GM19467 (cell line): ENCODE measurements around the gene DISP2.

ENCODE experiments used
- ATAC-seq: cut with Tn5 transposase; IDR thresholded peaks from one replicate; pipeline ENCODE4 v1.9.1; 2021; ENCODE audit warnings: mild to moderate bottlenecking, moderate library complexity; ENCODE audit not compliant: unreplicated experiment

The DISP2 gene

GRCh38 chr15:40388941-40389823, 31.2 kb downstream of the DISP2 start:
- no peak for ATAC-seq

- ATAC-seq = no peak
These were observed 32.0 kb downstream of the DISP2 start for GRCh38 chr15:40389824-40390595.

GRCh38 chr15:40392986-40393948, 35.2 kb downstream of the DISP2 start:
- no peak for ATAC-seq

GRCh38 chr15:40397688-40398412, 39.8 kb downstream of the DISP2 start:
- ATAC-seq = no peak

- peak; percentile 75 for ATAC-seq
These were observed 40.4 kb downstream of the DISP2 start for GRCh38 chr15:40398413-40398873.

GRCh38 chr15:40399370-40399769, 41.4 kb downstream of the DISP2 start:
- no peak for ATAC-seq

- ATAC-seq = peak; percentile 79
These were observed 47.7 kb downstream of the DISP2 start, which contains the start of gene IVD for GRCh38 chr15:40405501-40406381. Gene IVD, plus strand, starts transcription at chr15:40405795. Its CDS starts 33 bp downstream, at chr15:40405828.

GRCh38 chr15:40407330-40407990, 49.4 kb downstream of the DISP2 start:
- no peak for ATAC-seq

- no peak for ATAC-seq
These were observed 51.3 kb downstream of the DISP2 start for GRCh38 chr15:40409366-40409765.

- ATAC-seq = no peak
These were observed 52.5 kb downstream of the DISP2 start for GRCh38 chr15:40410476-40410875.

GRCh38 chr15:40412095-40412759, 54.2 kb downstream of the DISP2 start:
- ATAC-seq = no peak

- ATAC-seq = no peak
These were observed 55.0 kb downstream of the DISP2 start for GRCh38 chr15:40413036-40413435.

- no peak for ATAC-seq
These were observed 56.8 kb downstream of the DISP2 start for GRCh38 chr15:40414816-40415215.

- ATAC-seq = no peak
These were observed 57.2 kb downstream of the DISP2 start for GRCh38 chr15:40415226-40415625.

GRCh38 chr15:40416056-40416455, 58.0 kb downstream of the DISP2 start:
- ATAC-seq = no peak

- no peak for ATAC-seq
These were observed 60.1 kb downstream of the DISP2 start for GRCh38 chr15:40418126-40418525.

- no peak for ATAC-seq
These were observed 62.2 kb downstream of the DISP2 start for GRCh38 chr15:40420071-40420713.
